Thyroid gland (tissue), 4 donors: ENCODE measurements around the gene NMT1. TPM values are rescaled to one million over a fixed set of nuclear protein-coding genes. Genes with fewer than 3 reads are reported as not detected.

Experiments used
- DNase-seq, 2 donors: peaks; one replicate each; pipeline ENCODE4 v3.0.0-alpha.2; 2019
- H3K27ac ChIP-seq, 3 donors: fragments of 200-600 bp; sonication (generic); 1 replicate in 2 of 3; 2 replicates in 1 of 3; pipeline ENCODE4 v1.5.1; 2016 to 2019; ENCODE audit warnings: mild to moderate bottlenecking in 1 of 3, moderate library complexity in 1 of 3
- H3K27me3 ChIP-seq: fragments of 200-600 bp; sonication (generic); one replicate; pipeline ENCODE4 v1.5.1; 2019
- H3K36me3 ChIP-seq, 2 donors: fragments of 200-600 bp; sonication (generic); one replicate each; pipeline ENCODE4 v1.5.1; 2016 to 2019
- H3K4me1 ChIP-seq, 2 donors: fragments of 200-600 bp; sonication (generic); one replicate each; pipeline ENCODE4 v1.5.1; 2017 to 2019
- H3K4me3 ChIP-seq, 3 donors: fragments of 200-600 bp; sonication (generic); replicated peaks in 1 of 3; 1 replicate in 2 of 3; 2 replicates in 1 of 3; pipeline ENCODE4 v1.5.1; 2016; ENCODE audit warnings: mild to moderate bottlenecking in 1 of 3
- H3K9me3 ChIP-seq: fragments of 200-600 bp; sonication (generic); one replicate; pipeline ENCODE4 v1.5.1; 2017
- POLR2A ChIP-seq, 2 donors: fragments of 450-650 bp; IDR thresholded peaks; one replicate each; pipeline ENCODE4 v1.6.1; 2017; ENCODE audit warnings: antibody characterized with exemption in 2 of 2, mild to moderate bottlenecking in 2 of 2, moderate library complexity in 1 of 2
- WGBS, 2 donors: methylation state at CpG; one replicate each; pipeline ENCODE4 v1.1.5; 2017; 5-methylcytosine and 5-hydroxymethylcytosine counted together
- intact Hi-C: fragments of 100-400 bp; cut with DNase I; formaldehyde crosslinking; loops from one replicate; pipeline ENCODE4 v1.15.1; 2023
- total RNA-seq, 4 donors: library from RNA; depleted of rRNA; stranded (reverse); fragments of >200 nt; gene quantifications; one replicate each; pipeline ENCODE4 v1.2.3, GENCODE V29; 2016
- TF ChIP-seq, protein P1 (sequence below), 6 experiments: fragments of 200-600 bp in 3 of 6; fragments of 450-650 bp in 3 of 6; sonication (generic) in 3 of 6; IDR thresholded peaks; one replicate each; pipeline ENCODE4 v1.5.1; 2016 to 2019; ENCODE audit warnings: antibody characterized with exemption in 6 of 6, mild to moderate bottlenecking in 2 of 6, inconsistent platforms in 1 of 6, moderate library complexity in 1 of 6

NMT1 gene
- total RNA-seq, 4 donors from 2014 or later: 71.7 to 98.9 (median 85.2) TPM

DNA sequence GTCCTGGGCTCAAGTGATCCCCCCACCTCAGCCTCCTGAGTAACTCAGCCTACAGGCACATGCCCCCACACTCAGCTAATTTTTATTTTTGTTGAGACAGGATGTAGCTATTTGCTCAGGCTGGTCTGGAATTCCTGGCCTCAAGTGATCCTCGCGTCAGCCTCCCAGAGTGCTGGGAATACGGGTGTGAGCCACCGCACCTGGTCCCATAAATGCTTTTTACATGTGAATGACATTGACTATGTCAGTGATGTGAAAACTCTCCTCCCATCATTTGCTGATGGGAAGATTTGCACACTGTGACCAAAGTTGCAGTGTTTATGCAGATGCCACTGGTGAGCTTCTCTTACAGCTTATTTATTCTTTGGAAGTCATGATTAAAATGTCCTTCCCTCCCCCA is 56.2 kb downstream of the NMT1 start:
- TF ChIP-seq POLR2A (IDR thresholded peaks at IDR 0.05): no peak
- intact Hi-C loops: no loop called here
- no peak for DNase-seq
- Histone ChIP-seq H3K4me3 (no peak overlapping the region), H3K27me3 (no peaks in the 10 kb centered on the region), H3K9me3 (no peaks in the 10 kb centered on the region), H3K36me3 (no peaks in the 10 kb centered on the region), H3K27ac (no peak overlapping the region), H3K4me1 (peaks cover 1 to 2% of the 10 kb centered on the region in 2 donors)
- WGBS, 2 donors: 93 to 98% methylated on average over 4 of the region's 4 CpGs

DNA sequence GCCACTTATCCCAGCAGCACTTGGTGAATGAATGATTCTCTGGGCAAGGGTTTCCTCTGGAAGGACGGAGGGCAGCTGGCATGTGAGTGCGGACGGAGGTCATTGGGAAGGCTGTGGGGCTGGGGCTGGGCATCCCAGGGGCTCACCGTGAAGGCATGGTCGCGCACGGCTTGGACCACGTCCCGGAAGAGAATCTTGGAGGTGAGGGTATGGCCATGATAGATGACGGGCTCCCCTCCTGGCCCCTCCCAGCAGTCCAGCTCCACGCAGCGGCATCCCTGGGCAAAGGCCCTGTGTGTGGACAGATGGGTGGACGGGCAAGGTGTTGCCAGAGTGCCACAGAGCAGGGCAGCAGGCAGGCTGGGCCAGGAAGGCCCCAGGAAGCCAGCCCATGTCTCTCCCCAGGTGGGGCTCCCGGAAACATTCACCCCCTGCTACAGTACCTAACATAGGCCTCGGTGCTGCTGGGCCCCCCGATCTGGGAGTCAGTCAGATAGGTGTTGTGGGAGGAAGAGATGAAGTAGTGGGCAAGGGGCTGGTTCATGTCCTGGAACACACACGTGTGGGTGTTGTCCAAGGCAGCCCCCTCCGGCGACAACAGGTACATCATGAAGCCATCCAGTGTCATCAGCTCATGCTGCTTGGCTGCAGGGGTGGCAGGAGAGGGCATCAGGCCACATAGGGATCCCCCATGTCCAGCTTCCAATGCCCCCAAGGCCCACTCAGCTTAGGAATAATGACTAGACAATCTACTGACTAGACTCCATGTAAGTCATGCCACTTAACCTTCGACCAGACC is 56.9 kb downstream of the NMT1 start:
- WGBS, 2 donors: 87 to 98% methylated on average over 15 to 17 of the region's 20 CpGs
- peaks cover 0 to 7% of the 10 kb centered on the region in 2 donors for H3K4me1 ChIP-seq
- H3K27ac ChIP-seq: no peak overlapping the region
- DNase-seq: no peak
- TF ChIP-seq POLR2A (IDR thresholded peaks at IDR 0.05): no peak
- TF ChIP-seq, protein P1, sequence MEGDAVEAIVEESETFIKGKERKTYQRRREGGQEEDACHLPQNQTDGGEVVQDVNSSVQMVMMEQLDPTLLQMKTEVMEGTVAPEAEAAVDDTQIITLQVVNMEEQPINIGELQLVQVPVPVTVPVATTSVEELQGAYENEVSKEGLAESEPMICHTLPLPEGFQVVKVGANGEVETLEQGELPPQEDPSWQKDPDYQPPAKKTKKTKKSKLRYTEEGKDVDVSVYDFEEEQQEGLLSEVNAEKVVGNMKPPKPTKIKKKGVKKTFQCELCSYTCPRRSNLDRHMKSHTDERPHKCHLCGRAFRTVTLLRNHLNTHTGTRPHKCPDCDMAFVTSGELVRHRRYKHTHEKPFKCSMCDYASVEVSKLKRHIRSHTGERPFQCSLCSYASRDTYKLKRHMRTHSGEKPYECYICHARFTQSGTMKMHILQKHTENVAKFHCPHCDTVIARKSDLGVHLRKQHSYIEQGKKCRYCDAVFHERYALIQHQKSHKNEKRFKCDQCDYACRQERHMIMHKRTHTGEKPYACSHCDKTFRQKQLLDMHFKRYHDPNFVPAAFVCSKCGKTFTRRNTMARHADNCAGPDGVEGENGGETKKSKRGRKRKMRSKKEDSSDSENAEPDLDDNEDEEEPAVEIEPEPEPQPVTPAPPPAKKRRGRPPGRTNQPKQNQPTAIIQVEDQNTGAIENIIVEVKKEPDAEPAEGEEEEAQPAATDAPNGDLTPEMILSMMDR (IDR thresholded peaks at IDR 0.05): no peak
- H3K9me3 ChIP-seq: no peaks in the 10 kb centered on the region
- H3K27me3 ChIP-seq: no peaks in the 10 kb centered on the region
- intact Hi-C loops: no loop called here
- H3K36me3 ChIP-seq: no peaks in the 10 kb centered on the region
- no peak overlapping the region for H3K4me3 ChIP-seq

DNA sequence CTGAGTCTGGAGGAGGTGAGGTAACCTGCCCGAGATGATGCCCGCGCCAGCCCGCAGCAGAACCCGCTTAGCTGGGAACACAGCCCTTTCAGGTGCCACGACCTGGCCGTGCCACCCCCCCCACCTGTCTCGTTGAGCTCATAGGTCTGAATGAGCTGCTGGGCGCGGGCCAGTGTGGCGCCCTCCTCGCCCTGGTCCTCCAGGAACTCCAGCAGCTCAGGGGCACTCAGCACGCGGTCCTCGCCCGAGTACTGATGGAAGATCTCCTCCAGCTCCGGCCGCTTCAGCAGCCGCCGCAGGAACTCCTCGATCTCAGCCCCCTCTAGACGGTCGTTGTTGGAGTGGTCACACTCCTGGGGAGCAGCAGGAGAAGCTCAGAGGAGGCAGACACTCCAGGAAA is 57.6 kb downstream of the NMT1 start:
- no peak for DNase-seq
- WGBS, 2 donors: 88% methylated on average over 5 to 17 of the region's 23 CpGs
- Histone ChIP-seq H3K27ac (no peak overlapping the region), H3K27me3 (no peaks in the 10 kb centered on the region), H3K36me3 (no peaks in the 10 kb centered on the region), H3K4me1 (peaks cover 0 to 12% of the 10 kb centered on the region in 2 donors), H3K9me3 (no peaks in the 10 kb centered on the region), H3K4me3 (no peak overlapping the region)
- intact Hi-C loops: no loop called here
- TF ChIP-seq, protein P1 (IDR thresholded peaks at IDR 0.05): no peak
- TF ChIP-seq POLR2A (IDR thresholded peaks at IDR 0.05): no peak

DNA sequence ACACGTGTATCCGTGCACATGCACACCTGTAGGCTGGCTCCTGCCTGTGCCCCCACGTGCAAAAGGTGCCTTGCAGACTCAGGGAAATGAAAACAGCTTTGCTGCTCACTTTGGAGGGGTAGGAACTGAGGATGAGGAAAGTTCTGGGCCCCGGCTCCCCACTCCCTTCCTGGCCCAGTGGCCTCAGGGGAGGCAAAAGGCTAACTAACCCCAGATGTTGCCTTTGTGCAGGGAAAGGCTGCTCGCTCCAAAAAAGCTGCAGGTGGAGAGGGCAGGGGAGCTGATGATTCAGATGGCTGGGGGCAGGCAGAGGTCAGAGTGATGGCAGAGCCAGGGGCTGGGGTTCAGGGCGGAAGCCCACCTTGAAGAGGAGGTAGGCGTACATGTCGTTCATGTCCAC is 58.8 kb downstream of the NMT1 start:
- H3K4me1 ChIP-seq: peaks cover 0 to 23% of the 10 kb centered on the region in 2 donors
- no peaks in the 10 kb centered on the region for H3K27me3 ChIP-seq
- WGBS, 2 donors: 90 to 99% methylated on average over 5 to 8 of the region's 8 CpGs
- H3K9me3 ChIP-seq: no peaks in the 10 kb centered on the region
- no peak overlapping the region for H3K27ac ChIP-seq
- H3K36me3 ChIP-seq: no peaks in the 10 kb centered on the region
- TF ChIP-seq POLR2A (IDR thresholded peaks at IDR 0.05): no peak
- TF ChIP-seq, protein P1 (IDR thresholded peaks at IDR 0.05): no peak
- DNase-seq: no peak
- intact Hi-C loops: no loop called here
- no peak overlapping the region for H3K4me3 ChIP-seq

DNA sequence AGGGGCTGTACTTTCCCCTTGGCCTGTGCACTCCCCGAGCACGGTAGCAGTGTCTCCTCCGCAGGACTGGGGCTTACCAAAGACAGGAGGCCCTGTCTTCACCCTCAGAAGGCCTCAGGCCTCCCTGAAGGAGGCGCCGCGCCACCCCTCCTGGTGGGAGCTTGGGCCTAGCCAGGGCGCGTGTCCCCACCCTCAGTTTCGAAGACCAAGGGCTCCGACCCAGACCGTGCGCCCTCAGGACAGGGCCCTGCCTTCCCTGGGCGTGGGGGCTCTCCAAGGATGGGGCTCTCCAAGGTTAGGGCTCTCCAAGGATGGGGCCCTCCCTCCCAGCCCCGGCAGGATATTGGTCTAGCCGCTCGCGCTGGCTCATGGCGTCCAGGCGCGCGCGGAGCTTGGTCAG is 59.4 kb downstream of the NMT1 start:
- H3K27ac ChIP-seq: no peak overlapping the region
- no peaks in the 10 kb centered on the region for H3K27me3 ChIP-seq
- H3K4me1 ChIP-seq: peaks cover 0 to 23% of the 10 kb centered on the region in 2 donors
- DNase-seq: no peak
- H3K9me3 ChIP-seq: no peaks in the 10 kb centered on the region
- H3K4me3 ChIP-seq: no peak overlapping the region
- intact Hi-C loops: no loop called here
- H3K36me3 ChIP-seq: no peaks in the 10 kb centered on the region
- 87 to 89% methylated on average over 16 to 22 of the region's 22 CpGs for WGBS, 2 donors
- TF ChIP-seq, protein P1 (IDR thresholded peaks at IDR 0.05): no peak
- TF ChIP-seq POLR2A (IDR thresholded peaks at IDR 0.05): no peak
